ENCODE data around the gene CASZ1. TPM values are rescaled to one million over a fixed set of nuclear protein-coding genes. Genes with fewer than 3 reads are reported as not detected.
A peak's percentile ranks its signal among the peaks of the same experiment; 100 is the strongest.

CASZ1 gene
- polyA plus RNA-seq, 4 donors = 13.5 to 23.0 (median 14.5) TPM

- no peak for DNase-seq
- H3K9me3 ChIP-seq (ENCODE audit: control insufficient read depth in 2 of 2, insufficient read depth in 1 of 2, low read depth in 1 of 2, low read length in 1 of 2) = no peaks in the 10 kb centered on the region
- H3K27me3 ChIP-seq (ENCODE audit: control insufficient read depth in 3 of 3, insufficient read depth in 3 of 3, low read length in 3 of 3) = no peaks in the 10 kb centered on the region
- WGBS, 3 donors = 88 to 91% (median 89%) methylated on average over 22 to 31 of the region's 31 CpGs
- H3K4me3 ChIP-seq (ENCODE audit: low read depth in 1 of 3, low read length in 3 of 3) = no peak overlapping the region
- FAIRE-seq = no peak
- H3K36me3 ChIP-seq (ENCODE audit: control insufficient read depth in 3 of 3, insufficient read depth in 2 of 3, low read depth in 1 of 3, low read length in 3 of 3) = peaks cover 14 to 90% (median 32%) of the 10 kb centered on the region in 3 donors
- no peak overlapping the region for H3K27ac ChIP-seq (ENCODE audit: low read depth in 1 of 3, low read length in 2 of 3)
- H3K4me1 ChIP-seq (ENCODE audit: control insufficient read depth in 3 of 3, insufficient read depth in 2 of 3, low read depth in 1 of 3, low read length in 2 of 3) = peaks cover 0 to 15% (median 0%) of the 10 kb centered on the region in 3 donors
Observed at GRCh38 chr1:10642403-10643080, 153.9 kb downstream of the CASZ1 start.

- DNase-seq (no peak), FAIRE-seq (no peak)
- Histone ChIP-seq H3K9me3 (ENCODE audit: control insufficient read depth in 2 of 2, insufficient read depth in 1 of 2, low read depth in 1 of 2, low read length in 1 of 2) (no peaks in the 10 kb centered on the region), H3K27ac (ENCODE audit: low read depth in 1 of 3, low read length in 2 of 3) (no peak overlapping the region), H3K4me1 (ENCODE audit: control insufficient read depth in 3 of 3, insufficient read depth in 2 of 3, low read depth in 1 of 3, low read length in 2 of 3) (peaks cover 0 to 15% (median 0%) of the 10 kb centered on the region in 3 donors), H3K27me3 (ENCODE audit: control insufficient read depth in 3 of 3, insufficient read depth in 3 of 3, low read length in 3 of 3) (no peaks in the 10 kb centered on the region), H3K4me3 (ENCODE audit: low read depth in 1 of 3, low read length in 3 of 3) (no peak overlapping the region), H3K36me3 (ENCODE audit: control insufficient read depth in 3 of 3, insufficient read depth in 2 of 3, low read depth in 1 of 3, low read length in 3 of 3) (peaks cover 14 to 90% (median 30%) of the 10 kb centered on the region in 3 donors)
- WGBS, 3 donors = 88 to 95% (median 92%) methylated on average over 23 to 24 of the region's 24 CpGs
Observed at GRCh38 chr1:10641976-10642375, 154.5 kb downstream of the CASZ1 start.

GRCh38 chr1:10640843-10641553 lies 155.4 kb downstream of the CASZ1 start:
- 82 to 85% (median 83%) methylated on average over 15 to 16 of the region's 16 CpGs for WGBS, 3 donors
- H3K36me3 ChIP-seq (ENCODE audit: control insufficient read depth in 3 of 3, insufficient read depth in 2 of 3, low read depth in 1 of 3, low read length in 3 of 3) = peaks cover 14 to 85% (median 29%) of the 10 kb centered on the region in 3 donors
- H3K27ac ChIP-seq (ENCODE audit: low read depth in 1 of 3, low read length in 2 of 3) = no peak overlapping the region
- H3K4me1 ChIP-seq (ENCODE audit: control insufficient read depth in 3 of 3, insufficient read depth in 2 of 3, low read depth in 1 of 3, low read length in 2 of 3) = peaks cover 0 to 15% (median 0%) of the 10 kb centered on the region in 3 donors
- H3K4me3 ChIP-seq (ENCODE audit: low read depth in 1 of 3, low read length in 3 of 3) = no peak overlapping the region
- DNase-seq (peak in 1 of 2 donors; percentile 48), FAIRE-seq (no peak)
- H3K9me3 ChIP-seq (ENCODE audit: control insufficient read depth in 2 of 2, insufficient read depth in 1 of 2, low read depth in 1 of 2, low read length in 1 of 2) = no peaks in the 10 kb centered on the region
- no peaks in the 10 kb centered on the region for H3K27me3 ChIP-seq (ENCODE audit: control insufficient read depth in 3 of 3, insufficient read depth in 3 of 3, low read length in 3 of 3)

GRCh38 chr1:10639775-10640578 lies 156.5 kb downstream of the CASZ1 start:
- H3K4me1 ChIP-seq (ENCODE audit: control insufficient read depth in 3 of 3, insufficient read depth in 2 of 3, low read depth in 1 of 3, low read length in 2 of 3) = peaks cover 0 to 20% (median 0%) of the 10 kb centered on the region in 3 donors
- H3K36me3 ChIP-seq (ENCODE audit: control insufficient read depth in 3 of 3, insufficient read depth in 2 of 3, low read depth in 1 of 3, low read length in 3 of 3) = peaks cover 14 to 81% (median 23%) of the 10 kb centered on the region in 3 donors
- FAIRE-seq (no peak), DNase-seq (peak in 1 of 2 donors; percentile 45)
- no peak overlapping the region for H3K4me3 ChIP-seq (ENCODE audit: low read depth in 1 of 3, low read length in 3 of 3)
- no peak overlapping the region for H3K27ac ChIP-seq (ENCODE audit: low read depth in 1 of 3, low read length in 2 of 3)
- no peaks in the 10 kb centered on the region for H3K9me3 ChIP-seq (ENCODE audit: control insufficient read depth in 2 of 2, insufficient read depth in 1 of 2, low read depth in 1 of 2, low read length in 1 of 2)
- H3K27me3 ChIP-seq (ENCODE audit: control insufficient read depth in 3 of 3, insufficient read depth in 3 of 3, low read length in 3 of 3) = no peaks in the 10 kb centered on the region
- 89 to 93% (median 92%) methylated on average over 42 to 45 of the region's 45 CpGs for WGBS, 3 donors

GRCh38 chr1:10639011-10639774 lies 157.3 kb downstream of the CASZ1 start:
- Histone ChIP-seq H3K9me3 (ENCODE audit: control insufficient read depth in 2 of 2, insufficient read depth in 1 of 2, low read depth in 1 of 2, low read length in 1 of 2) (no peaks in the 10 kb centered on the region), H3K4me1 (ENCODE audit: control insufficient read depth in 3 of 3, insufficient read depth in 2 of 3, low read depth in 1 of 3, low read length in 2 of 3) (peaks cover 0 to 24% (median 0%) of the 10 kb centered on the region in 3 donors), H3K27ac (ENCODE audit: low read depth in 1 of 3, low read length in 2 of 3) (no peak overlapping the region), H3K27me3 (ENCODE audit: control insufficient read depth in 3 of 3, insufficient read depth in 3 of 3, low read length in 3 of 3) (no peaks in the 10 kb centered on the region), H3K4me3 (ENCODE audit: low read depth in 1 of 3, low read length in 3 of 3) (no peak overlapping the region), H3K36me3 (ENCODE audit: control insufficient read depth in 3 of 3, insufficient read depth in 2 of 3, low read depth in 1 of 3, low read length in 3 of 3) (peaks cover 10 to 75% (median 21%) of the 10 kb centered on the region in 3 donors)
- FAIRE-seq (no peak), DNase-seq (no peak)
- WGBS, 3 donors = 66 to 89% (median 88%) methylated on average over 105 to 108 of the region's 108 CpGs

- DNase-seq (no peak), FAIRE-seq (no peak)
- WGBS, 3 donors = 48 to 92% (median 57%) methylated on average over 39 to 57 of the region's 57 CpGs
- Histone ChIP-seq H3K27ac (ENCODE audit: low read depth in 1 of 3, low read length in 2 of 3) (no peak overlapping the region), H3K4me1 (ENCODE audit: control insufficient read depth in 3 of 3, insufficient read depth in 2 of 3, low read depth in 1 of 3, low read length in 2 of 3) (peaks cover 0 to 24% (median 0%) of the 10 kb centered on the region in 3 donors), H3K27me3 (ENCODE audit: control insufficient read depth in 3 of 3, insufficient read depth in 3 of 3, low read length in 3 of 3) (no peaks in the 10 kb centered on the region), H3K36me3 (ENCODE audit: control insufficient read depth in 3 of 3, insufficient read depth in 2 of 3, low read depth in 1 of 3, low read length in 3 of 3) (peaks cover 10 to 73% (median 17%) of the 10 kb centered on the region in 3 donors), H3K9me3 (ENCODE audit: control insufficient read depth in 2 of 2, insufficient read depth in 1 of 2, low read depth in 1 of 2, low read length in 1 of 2) (no peaks in the 10 kb centered on the region), H3K4me3 (ENCODE audit: low read depth in 1 of 3, low read length in 3 of 3) (no peak overlapping the region)
Observed at GRCh38 chr1:10638559-10639005, 157.9 kb downstream of the CASZ1 start.

- DNase-seq (no peak), FAIRE-seq (no peak)
- Histone ChIP-seq H3K4me3 (ENCODE audit: low read depth in 1 of 3, low read length in 3 of 3) (no peak overlapping the region), H3K4me1 (ENCODE audit: control insufficient read depth in 3 of 3, insufficient read depth in 2 of 3, low read depth in 1 of 3, low read length in 2 of 3) (peaks cover 0 to 24% (median 0%) of the 10 kb centered on the region in 3 donors), H3K9me3 (ENCODE audit: control insufficient read depth in 2 of 2, insufficient read depth in 1 of 2, low read depth in 1 of 2, low read length in 1 of 2) (no peaks in the 10 kb centered on the region), H3K27me3 (ENCODE audit: control insufficient read depth in 3 of 3, insufficient read depth in 3 of 3, low read length in 3 of 3) (no peaks in the 10 kb centered on the region), H3K27ac (ENCODE audit: low read depth in 1 of 3, low read length in 2 of 3) (no peak overlapping the region), H3K36me3 (ENCODE audit: control insufficient read depth in 3 of 3, insufficient read depth in 2 of 3, low read depth in 1 of 3, low read length in 3 of 3) (peaks cover 9 to 73% (median 16%) of the 10 kb centered on the region in 3 donors)
- 47 to 79% (median 78%) methylated on average over 23 to 29 of the region's 29 CpGs for WGBS, 3 donors
Observed at GRCh38 chr1:10637834-10638558, 158.4 kb downstream of the CASZ1 start.
